ENCODE data around the gene OAF. TPM values are rescaled to one million over a fixed set of nuclear protein-coding genes. Genes with fewer than 3 reads are reported as not detected.
"Not testable (repeated sequence)": the region's sequence is repeated elsewhere in the genome, so short reads cannot be mapped to it uniquely, and the experiment has no call there.

The OAF gene
- total RNA-seq, 1 experiment from 2014 or later: 97.1 TPM

DNA sequence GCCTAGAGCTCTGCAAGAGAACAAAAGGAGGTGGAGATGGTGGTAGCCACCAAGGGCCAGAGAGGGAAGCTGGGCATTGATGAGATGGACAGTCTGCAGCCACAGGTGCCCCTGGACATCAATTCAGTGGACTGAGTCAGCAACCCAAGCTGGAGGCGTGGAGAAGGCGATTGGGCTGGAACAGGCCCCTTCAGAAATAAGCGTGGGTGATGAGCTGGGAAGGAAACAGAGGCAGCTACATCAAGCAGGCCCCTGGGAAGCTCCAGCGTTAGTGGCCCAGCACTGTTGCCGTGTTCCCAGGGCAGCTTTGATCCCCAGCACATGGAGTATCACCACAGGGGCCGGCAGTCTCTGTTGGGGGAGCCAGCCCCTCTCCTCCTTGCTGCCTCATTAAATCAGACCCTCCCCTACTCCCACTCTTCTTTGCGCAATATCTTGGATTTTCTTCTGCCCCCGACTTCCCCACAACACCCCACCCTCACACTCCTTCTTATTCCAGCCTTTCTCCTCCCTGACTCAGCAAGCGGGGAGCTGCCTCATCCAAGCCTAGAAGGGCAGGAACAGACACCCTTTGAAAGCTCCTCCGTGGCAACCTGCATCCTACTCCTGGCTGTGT lies 31.7 kb upstream of the OAF start:
- ChIA-PET POLR2A (ENCODE audit: unreplicated experiment) (interaction anchor here (0.5 to 0.6 kb wide), 2 partner anchors 11 to 121 kb away, joined by 3 read pairs; no protein-coding TSS in a partner anchor), CTCF (no interaction called here)
- BruUV-seq (replicated peaks): no TSS peak
- DNase-seq (no peak), ATAC-seq (no peak)
- intact Hi-C loops (cut with micrococcal nuclease): no loop called here
- no peaks in the 10 kb centered on the region for H4K20me1 ChIP-seq (ENCODE audit: low read length)
- H3K4me1 ChIP-seq (ENCODE audit: insufficient read depth, low read length): peaks cover 7% of the 10 kb centered on the region; the same call in 1 of the 2 replicates
- H3K27me3 ChIP-seq (ENCODE audit: low read length): peaks cover 35% of the 10 kb centered on the region
- H3K79me2 ChIP-seq (ENCODE audit: low read length): no peaks in the 10 kb centered on the region
- no peak overlapping the region for H3K4me3 ChIP-seq (ENCODE audit: low read length)
- H3K9me3 ChIP-seq (ENCODE audit: low read length): no peaks in the 10 kb centered on the region
- H3K36me3 ChIP-seq (ENCODE audit: low read depth, low read length): no peaks in the 10 kb centered on the region
- no peaks in the 10 kb centered on the region for H3F3A ChIP-seq (ENCODE audit: low read length, unreplicated experiment)
- no peaks in the 10 kb centered on the region for H3K9me2 ChIP-seq (replicated peaks; ENCODE audit: low read length)
- H3K27ac ChIP-seq (ENCODE audit: low read length): no peak overlapping the region
- TF ChIP-seq EZH2 (IDR thresholded peaks at IDR 0.05; ENCODE audit: low read length, unreplicated experiment) (no peak), EZH2phosphoT487 (IDR thresholded peaks at IDR 0.05; ENCODE audit: borderline replicate concordance, low read length) (no peak)
- TF ChIP-seq, protein P1, sequence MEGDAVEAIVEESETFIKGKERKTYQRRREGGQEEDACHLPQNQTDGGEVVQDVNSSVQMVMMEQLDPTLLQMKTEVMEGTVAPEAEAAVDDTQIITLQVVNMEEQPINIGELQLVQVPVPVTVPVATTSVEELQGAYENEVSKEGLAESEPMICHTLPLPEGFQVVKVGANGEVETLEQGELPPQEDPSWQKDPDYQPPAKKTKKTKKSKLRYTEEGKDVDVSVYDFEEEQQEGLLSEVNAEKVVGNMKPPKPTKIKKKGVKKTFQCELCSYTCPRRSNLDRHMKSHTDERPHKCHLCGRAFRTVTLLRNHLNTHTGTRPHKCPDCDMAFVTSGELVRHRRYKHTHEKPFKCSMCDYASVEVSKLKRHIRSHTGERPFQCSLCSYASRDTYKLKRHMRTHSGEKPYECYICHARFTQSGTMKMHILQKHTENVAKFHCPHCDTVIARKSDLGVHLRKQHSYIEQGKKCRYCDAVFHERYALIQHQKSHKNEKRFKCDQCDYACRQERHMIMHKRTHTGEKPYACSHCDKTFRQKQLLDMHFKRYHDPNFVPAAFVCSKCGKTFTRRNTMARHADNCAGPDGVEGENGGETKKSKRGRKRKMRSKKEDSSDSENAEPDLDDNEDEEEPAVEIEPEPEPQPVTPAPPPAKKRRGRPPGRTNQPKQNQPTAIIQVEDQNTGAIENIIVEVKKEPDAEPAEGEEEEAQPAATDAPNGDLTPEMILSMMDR (conservative IDR thresholded peaks at IDR 0.05; ENCODE audit: low read depth, low read length): no peak
- H3K4me2 ChIP-seq (ENCODE audit: low read length): no peak overlapping the region
- H3K9ac ChIP-seq (ENCODE audit: low read length): no peak overlapping the region
- no peak overlapping the region for H2AFZ ChIP-seq (ENCODE audit: low read length)

DNA sequence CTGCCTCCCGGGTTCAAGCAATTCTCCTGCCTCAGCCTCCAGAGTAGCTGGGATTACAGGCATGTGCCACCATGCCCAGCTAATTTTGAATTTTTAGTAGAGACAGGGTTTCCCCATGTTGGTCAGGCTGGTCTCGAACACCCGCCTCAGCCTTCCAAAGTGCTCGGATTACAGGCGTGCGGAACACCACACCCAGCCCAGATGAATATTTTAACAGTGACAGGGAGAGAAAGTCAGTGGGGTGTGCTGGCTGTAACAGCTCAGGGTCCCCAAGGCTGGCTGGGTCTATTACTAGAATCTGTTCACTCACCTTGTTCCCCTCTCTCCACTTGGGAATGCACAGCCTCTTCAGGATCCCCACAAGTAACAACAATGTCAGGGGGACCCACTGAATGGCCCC lies 30.8 kb upstream of the OAF start:
- peaks cover 26% of the 10 kb centered on the region for H3K27me3 ChIP-seq (ENCODE audit: low read length)
- CTCF ChIA-PET: not testable (repeated sequence)

DNA sequence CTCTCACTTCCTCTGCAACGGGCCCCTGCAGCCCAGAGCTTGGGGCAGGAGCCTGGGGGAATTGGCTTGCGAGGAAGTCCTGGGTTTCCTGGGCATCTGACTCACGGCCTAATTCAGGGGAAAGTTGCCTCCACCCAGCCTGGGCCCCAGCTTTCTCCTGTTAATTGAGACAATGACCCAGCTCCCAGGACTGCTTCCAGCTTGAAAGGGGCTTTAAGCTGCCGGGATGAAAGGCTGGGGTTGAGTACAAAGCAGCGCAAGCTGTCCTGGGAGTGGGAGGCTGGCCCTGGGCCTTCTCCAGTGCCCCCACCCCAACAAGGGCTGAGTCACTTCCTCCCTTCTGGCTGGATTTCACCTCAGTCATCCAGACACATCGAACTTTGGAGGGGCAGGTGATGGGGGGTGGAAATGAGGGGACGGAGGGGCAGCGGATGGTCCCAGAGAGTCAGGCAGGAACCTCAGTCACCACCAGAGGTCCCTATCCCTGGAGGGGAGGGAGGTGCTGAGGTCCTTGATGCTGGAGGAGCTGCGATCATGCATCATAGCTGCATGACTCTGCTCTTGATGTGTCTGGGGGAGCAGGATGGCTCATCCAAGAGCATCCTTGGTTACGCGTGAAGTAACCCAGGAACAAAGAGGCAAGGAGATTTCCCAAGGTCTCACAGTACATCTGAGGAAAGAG lies 30.1 kb upstream of the OAF start:
- peaks cover 20% of the 10 kb centered on the region for H3K27me3 ChIP-seq (ENCODE audit: low read length)
- no peak overlapping the region for H3K4me3 ChIP-seq (ENCODE audit: low read length)
- H3K36me3 ChIP-seq (ENCODE audit: low read depth, low read length): no peaks in the 10 kb centered on the region
- TF ChIP-seq, protein P1 (conservative IDR thresholded peaks at IDR 0.05; ENCODE audit: low read depth, low read length): peak; percentile 44; the same call in 1 of the 2 replicates
- TF ChIP-seq EZH2phosphoT487 (IDR thresholded peaks at IDR 0.05; ENCODE audit: borderline replicate concordance, low read length): no peak
- no peaks in the 10 kb centered on the region for H3K9me3 ChIP-seq (ENCODE audit: low read length)
- no TSS peak for BruUV-seq (replicated peaks)
- H3K79me2 ChIP-seq (ENCODE audit: low read length): no peaks in the 10 kb centered on the region
- no peak for ATAC-seq
- POLR2A ChIA-PET (ENCODE audit: unreplicated experiment): no interaction called here
- no peak overlapping the region for H3K27ac ChIP-seq (ENCODE audit: low read length)
- no peaks in the 10 kb centered on the region for H4K20me1 ChIP-seq (ENCODE audit: low read length)
- intact Hi-C loops (cut with micrococcal nuclease): no loop called here
- peak; percentile 16 for DNase-seq
- no peaks in the 10 kb centered on the region for H3F3A ChIP-seq (ENCODE audit: low read length, unreplicated experiment)
- H2AFZ ChIP-seq (ENCODE audit: low read length): no peak overlapping the region
- H3K4me2 ChIP-seq (ENCODE audit: low read length): no peak overlapping the region
- no peaks in the 10 kb centered on the region for H3K9me2 ChIP-seq (replicated peaks; ENCODE audit: low read length)
- peaks cover 7% of the 10 kb centered on the region; the same call in 1 of the 2 replicates for H3K4me1 ChIP-seq (ENCODE audit: insufficient read depth, low read length)
- no peak overlapping the region for H3K9ac ChIP-seq (ENCODE audit: low read length)
- CTCF ChIA-PET: no interaction called here

More for the DNA sequence above, 30.8 kb upstream of the OAF start:
- H3K9me2 ChIP-seq (replicated peaks; ENCODE audit: low read length); H3F3A ChIP-seq (ENCODE audit: low read length, unreplicated experiment); BruUV-seq (replicated peaks); H4K20me1 ChIP-seq (ENCODE audit: low read length); H3K27ac ChIP-seq (ENCODE audit: low read length); H3K36me3 ChIP-seq (ENCODE audit: low read depth, low read length); ATAC-seq; H3K9me3 ChIP-seq (ENCODE audit: low read length); H3K79me2 ChIP-seq (ENCODE audit: low read length); H2AFZ ChIP-seq (ENCODE audit: low read length); H3K4me1 ChIP-seq (ENCODE audit: insufficient read depth, low read length); intact Hi-C loops (cut with micrococcal nuclease); H3K4me3 ChIP-seq (ENCODE audit: low read length); H3K9ac ChIP-seq (ENCODE audit: low read length); DNase-seq; H3K4me2 ChIP-seq (ENCODE audit: low read length): not testable (repeated sequence)
- POLR2A ChIA-PET (ENCODE audit: unreplicated experiment): interaction anchor here (0.5 kb wide), 1 partner anchor 120 kb away, joined by 3 read pairs; no protein-coding TSS in a partner anchor
